Measurements from ENCODE around the gene MSRB1. TPM values are rescaled to one million over a fixed set of nuclear protein-coding genes. Genes with fewer than 3 reads are reported as not detected.

The MSRB1 gene
- total and polyA plus RNA-seq, 9 of the 15 experiments (the other 6 are each of a cell fraction or from before 2014, with no cell fraction given) = 5.4 to 33.7 (median 25.7) TPM

DNA sequence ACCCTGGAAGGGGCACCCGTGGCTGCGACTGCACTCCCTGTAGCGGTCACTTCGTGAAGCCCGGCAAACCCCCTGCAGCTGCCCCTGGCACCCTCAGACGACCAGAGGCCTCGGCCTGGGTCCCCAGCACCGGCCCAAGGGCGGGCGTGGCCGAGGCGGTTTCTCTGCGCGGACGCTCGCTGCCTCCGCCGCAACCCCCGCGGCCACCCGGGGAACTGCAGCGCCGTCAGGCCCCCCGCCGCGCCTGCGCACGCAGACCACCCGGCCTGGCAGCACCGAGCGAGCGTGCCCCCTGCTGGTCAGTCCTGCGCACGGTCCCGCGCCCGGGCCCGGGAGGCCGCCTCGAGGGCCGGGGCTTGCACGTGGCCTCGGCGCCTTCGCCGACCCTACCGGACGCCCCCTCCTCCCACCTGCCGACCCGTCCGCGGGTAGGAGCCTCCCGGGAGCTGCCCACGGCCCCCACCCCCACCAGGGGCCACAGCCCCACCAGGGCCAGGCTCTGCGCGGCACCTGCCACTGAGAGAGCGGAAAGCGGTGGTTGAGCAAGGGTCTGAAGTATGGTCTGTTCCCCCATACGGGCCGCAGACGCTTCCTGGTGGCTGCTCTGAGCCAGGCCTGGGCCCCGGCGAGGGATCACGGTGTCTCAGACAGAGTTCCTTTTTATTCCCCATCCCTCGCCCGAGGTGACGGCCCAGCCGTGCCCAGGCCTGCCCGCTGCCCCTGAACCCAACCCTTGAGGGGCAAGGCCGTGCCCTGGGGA lies 13.2 kb downstream of the MSRB1 start (continued):
- TF ChIP-seq, protein P1, sequence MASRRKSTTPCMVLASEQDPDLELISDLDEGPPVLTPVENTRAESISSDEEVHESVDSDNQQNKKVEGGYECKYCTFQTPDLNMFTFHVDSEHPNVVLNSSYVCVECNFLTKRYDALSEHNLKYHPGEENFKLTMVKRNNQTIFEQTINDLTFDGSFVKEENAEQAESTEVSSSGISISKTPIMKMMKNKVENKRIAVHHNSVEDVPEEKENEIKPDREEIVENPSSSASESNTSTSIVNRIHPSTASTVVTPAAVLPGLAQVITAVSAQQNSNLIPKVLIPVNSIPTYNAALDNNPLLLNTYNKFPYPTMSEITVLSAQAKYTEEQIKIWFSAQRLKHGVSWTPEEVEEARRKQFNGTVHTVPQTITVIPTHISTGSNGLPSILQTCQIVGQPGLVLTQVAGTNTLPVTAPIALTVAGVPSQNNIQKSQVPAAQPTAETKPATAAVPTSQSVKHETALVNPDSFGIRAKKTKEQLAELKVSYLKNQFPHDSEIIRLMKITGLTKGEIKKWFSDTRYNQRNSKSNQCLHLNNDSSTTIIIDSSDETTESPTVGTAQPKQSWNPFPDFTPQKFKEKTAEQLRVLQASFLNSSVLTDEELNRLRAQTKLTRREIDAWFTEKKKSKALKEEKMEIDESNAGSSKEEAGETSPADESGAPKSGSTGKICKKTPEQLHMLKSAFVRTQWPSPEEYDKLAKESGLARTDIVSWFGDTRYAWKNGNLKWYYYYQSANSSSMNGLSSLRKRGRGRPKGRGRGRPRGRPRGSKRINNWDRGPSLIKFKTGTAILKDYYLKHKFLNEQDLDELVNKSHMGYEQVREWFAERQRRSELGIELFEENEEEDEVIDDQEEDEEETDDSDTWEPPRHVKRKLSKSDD (conservative IDR thresholded peaks at IDR 0.05; ENCODE audit: low read length) = no peak
- no peak for TF ChIP-seq NR4A1 (CRISPR knock-in tag; IDR thresholded peaks at IDR 0.05)
- peak; percentile 71; the same call in 1 of the 2 replicates for TF ChIP-seq NR4A1 (tag; IDR thresholded peaks at IDR 0.05)
- TF ChIP-seq HDAC8 (tag; IDR thresholded peaks at IDR 0.05) = peak; percentile 89
- TF ChIP-seq NFRKB (IDR thresholded peaks at IDR 0.05; ENCODE audit: low read depth) = no peak
- TF ChIP-seq U2AF1 (optimal IDR thresholded peaks at IDR 0.05; ENCODE audit: low read depth, low read length) = no peak
- peak; percentile 56; the same call in 1 of the 2 replicates for TF ChIP-seq CBFB (CRISPR knock-in tag; IDR thresholded peaks at IDR 0.05)
- TF ChIP-seq, protein P2, sequence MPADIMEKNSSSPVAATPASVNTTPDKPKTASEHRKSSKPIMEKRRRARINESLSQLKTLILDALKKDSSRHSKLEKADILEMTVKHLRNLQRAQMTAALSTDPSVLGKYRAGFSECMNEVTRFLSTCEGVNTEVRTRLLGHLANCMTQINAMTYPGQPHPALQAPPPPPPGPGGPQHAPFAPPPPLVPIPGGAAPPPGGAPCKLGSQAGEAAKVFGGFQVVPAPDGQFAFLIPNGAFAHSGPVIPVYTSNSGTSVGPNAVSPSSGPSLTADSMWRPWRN (IDR thresholded peaks at IDR 0.05; ENCODE audit: low read depth) = no peak
- TF ChIP-seq HCFC1 (IDR thresholded peaks at IDR 0.05; ENCODE audit: low read depth, low read length) = peak; percentile 36; the same call in 1 of the 2 replicates
- peak; percentile 71 for TF ChIP-seq RBFOX2 (IDR thresholded peaks at IDR 0.05; ENCODE audit: low read depth, low read length)
- TF ChIP-seq, protein P3, sequence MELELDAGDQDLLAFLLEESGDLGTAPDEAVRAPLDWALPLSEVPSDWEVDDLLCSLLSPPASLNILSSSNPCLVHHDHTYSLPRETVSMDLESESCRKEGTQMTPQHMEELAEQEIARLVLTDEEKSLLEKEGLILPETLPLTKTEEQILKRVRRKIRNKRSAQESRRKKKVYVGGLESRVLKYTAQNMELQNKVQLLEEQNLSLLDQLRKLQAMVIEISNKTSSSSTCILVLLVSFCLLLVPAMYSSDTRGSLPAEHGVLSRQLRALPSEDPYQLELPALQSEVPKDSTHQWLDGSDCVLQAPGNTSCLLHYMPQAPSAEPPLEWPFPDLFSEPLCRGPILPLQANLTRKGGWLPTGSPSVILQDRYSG (tag; conservative IDR thresholded peaks at IDR 0.05; ENCODE audit: low read depth) = 0 out of 2 replicates have a peak, but pooled peaks have one; percentile 59
- TF ChIP-seq, protein P4, sequence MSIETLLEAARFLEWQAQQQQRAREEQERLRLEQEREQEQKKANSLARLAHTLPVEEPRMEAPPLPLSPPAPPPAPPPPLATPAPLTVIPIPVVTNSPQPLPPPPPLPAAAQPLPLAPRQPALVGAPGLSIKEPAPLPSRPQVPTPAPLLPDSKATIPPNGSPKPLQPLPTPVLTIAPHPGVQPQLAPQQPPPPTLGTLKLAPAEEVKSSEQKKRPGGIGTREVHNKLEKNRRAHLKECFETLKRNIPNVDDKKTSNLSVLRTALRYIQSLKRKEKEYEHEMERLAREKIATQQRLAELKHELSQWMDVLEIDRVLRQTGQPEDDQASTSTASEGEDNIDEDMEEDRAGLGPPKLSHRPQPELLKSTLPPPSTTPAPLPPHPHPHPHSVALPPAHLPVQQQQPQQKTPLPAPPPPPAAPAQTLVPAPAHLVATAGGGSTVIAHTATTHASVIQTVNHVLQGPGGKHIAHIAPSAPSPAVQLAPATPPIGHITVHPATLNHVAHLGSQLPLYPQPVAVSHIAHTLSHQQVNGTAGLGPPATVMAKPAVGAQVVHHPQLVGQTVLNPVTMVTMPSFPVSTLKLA (conservative IDR thresholded peaks at IDR 0.05) = peak in 1 of 2 experiments; percentile 71; a peak in 2 of 4 replicates
- TF ChIP-seq TEAD1 (CRISPR knock-in tag; IDR thresholded peaks at IDR 0.05) = peak in 1 of 2 experiments; percentile 89; a peak in 2 of 4 replicates
- TF ChIP-seq ZNF146 (CRISPR knock-in tag; IDR thresholded peaks at IDR 0.05; ENCODE audit: unreplicated experiment) = no peak
- TF ChIP-seq SAFB (IDR thresholded peaks at IDR 0.05; ENCODE audit: borderline replicate concordance, low read depth, low read length) = 0 out of 2 replicates have a peak, but pooled peaks have one; percentile 39
- TF ChIP-seq ZC3H11A (IDR thresholded peaks at IDR 0.05; ENCODE audit: low read depth, low read length) = no peak
- peak; percentile 75 for TF ChIP-seq HMGN3 (IDR thresholded peaks at IDR 0.05; ENCODE audit: borderline replicate concordance, extremely low read depth, insufficient read length, low read depth, low read length)
- no peak; the same call in none of the 2 replicates for TF ChIP-seq NR3C1 (CRISPR knock-in tag; IDR thresholded peaks at IDR 0.05)
- TF ChIP-seq, protein P5, sequence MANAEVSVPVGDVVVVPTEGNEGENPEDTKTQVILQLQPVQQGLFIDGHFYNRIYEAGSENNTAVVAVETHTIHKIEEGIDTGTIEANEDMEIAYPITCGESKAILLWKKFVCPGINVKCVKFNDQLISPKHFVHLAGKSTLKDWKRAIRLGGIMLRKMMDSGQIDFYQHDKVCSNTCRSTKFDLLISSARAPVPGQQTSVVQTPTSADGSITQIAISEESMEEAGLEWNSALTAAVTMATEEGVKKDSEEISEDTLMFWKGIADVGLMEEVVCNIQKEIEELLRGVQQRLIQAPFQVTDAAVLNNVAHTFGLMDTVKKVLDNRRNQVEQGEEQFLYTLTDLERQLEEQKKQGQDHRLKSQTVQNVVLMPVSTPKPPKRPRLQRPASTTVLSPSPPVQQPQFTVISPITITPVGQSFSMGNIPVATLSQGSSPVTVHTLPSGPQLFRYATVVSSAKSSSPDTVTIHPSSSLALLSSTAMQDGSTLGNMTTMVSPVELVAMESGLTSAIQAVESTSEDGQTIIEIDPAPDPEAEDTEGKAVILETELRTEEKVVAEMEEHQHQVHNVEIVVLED (CRISPR knock-in tag; IDR thresholded peaks at IDR 0.05) = peak; percentile 68
